HG03135 (cell line): ENCODE measurements around the gene TBC1D9B.
"Not testable (repeated sequence)": the region's sequence is repeated elsewhere in the genome, so short reads cannot be mapped to it uniquely, and the experiment has no call there.

ENCODE experiments used
- ATAC-seq: cut with Tn5 transposase; IDR thresholded peaks from one replicate; pipeline ENCODE4 v1.9.1; 2021; ENCODE audit warnings: mild to moderate bottlenecking, moderate library complexity; ENCODE audit not compliant: unreplicated experiment

Gene TBC1D9B

GRCh38 chr5:179886190-179886911 is 21.3 kb downstream of the TBC1D9B start:
- no peak for ATAC-seq

- ATAC-seq: no peak
These were observed 22.1 kb downstream of the TBC1D9B start for GRCh38 chr5:179885491-179886090.

- ATAC-seq: no peak
These were observed 24.5 kb downstream of the TBC1D9B start for GRCh38 chr5:179883163-179883562.

GRCh38 chr5:179882338-179882737 is 25.4 kb downstream of the TBC1D9B start:
- no peak for ATAC-seq

- no peak for ATAC-seq
These were observed 26.7 kb downstream of the TBC1D9B start for GRCh38 chr5:179880848-179881590.

- no peak for ATAC-seq
These were observed 27.5 kb downstream of the TBC1D9B start for GRCh38 chr5:179880066-179880650.

- no peak for ATAC-seq
These were observed 28.0 kb downstream of the TBC1D9B start for GRCh38 chr5:179879690-179880010.

GRCh38 chr5:179879003-179879689 is 28.6 kb downstream of the TBC1D9B start:
- ATAC-seq: no peak

- no peak for ATAC-seq
These were observed 29.3 kb downstream of the TBC1D9B start for GRCh38 chr5:179878222-179879002.

GRCh38 chr5:179876610-179876952 is 31.1 kb downstream of the TBC1D9B start:
- ATAC-seq: no peak

- ATAC-seq: no peak
These were observed 31.7 kb downstream of the TBC1D9B start for GRCh38 chr5:179875741-179876609.

- no peak for ATAC-seq
These were observed 33.0 kb downstream of the TBC1D9B start for GRCh38 chr5:179874536-179875292.

- no peak for ATAC-seq
These were observed 33.6 kb downstream of the TBC1D9B start for GRCh38 chr5:179874136-179874535.

GRCh38 chr5:179873588-179874110 is 34.0 kb downstream of the TBC1D9B start:
- no peak for ATAC-seq

- no peak for ATAC-seq
These were observed 34.7 kb downstream of the TBC1D9B start for GRCh38 chr5:179872828-179873575.

- ATAC-seq: no peak
These were observed 35.5 kb downstream of the TBC1D9B start for GRCh38 chr5:179872055-179872827.

GRCh38 chr5:179871533-179871932 is 36.2 kb downstream of the TBC1D9B start:
- ATAC-seq: not testable (repeated sequence)
